ENCODE data around the gene ANKFY1. TPM values are rescaled to one million over a fixed set of nuclear protein-coding genes. Genes with fewer than 3 reads are reported as not detected.
A peak's percentile ranks its signal among the peaks of the same experiment; 100 is the strongest.
"Not testable (repeated sequence)": the region's sequence is repeated elsewhere in the genome, so short reads cannot be mapped to it uniquely, and the experiment has no call there.

The ANKFY1 gene
- total RNA-seq, 2 experiments from 2014 or later: 34.6 to 40.5 TPM

- peaks cover 20% of the 10 kb centered on the region for H3K4me1 Mint-ChIP-seq (ENCODE audit: low read depth)
- no peaks in the 10 kb centered on the region for H3K9me3 Mint-ChIP-seq
- CTCF ChIA-PET: interaction anchor here (0.9 to 1.4 kb wide), 3 partner anchors 10 to 101 kb away, joined by 3 to 7 read pairs (median 4); no protein-coding TSS in a partner anchor
- POLR2A ChIA-PET: interaction anchor here (0.6 kb wide), 2 partner anchors 77 to 289 kb away, joined by 3 to 7 read pairs; no protein-coding TSS in a partner anchor
- H3K4me3 Mint-ChIP-seq: no peak overlapping the region
- no peak for DNase-seq
- intact Hi-C loops (cut with micrococcal nuclease): no loop called here
- no peak overlapping the region for H3K27ac Mint-ChIP-seq
- no peaks in the 10 kb centered on the region for H3K27me3 Mint-ChIP-seq
- H3K36me3 Mint-ChIP-seq: peaks cover 48% of the 10 kb centered on the region
Observed at GRCh38 chr17:4205917-4206316, 57.9 kb downstream of the ANKFY1 start.

- no peaks in the 10 kb centered on the region for H3K9me3 Mint-ChIP-seq
- intact Hi-C loops (cut with micrococcal nuclease): no loop called here
- no peaks in the 10 kb centered on the region for H3K27me3 Mint-ChIP-seq
- ChIA-PET CTCF (interaction anchor here (0.6 to 1.4 kb wide), 4 partner anchors 11 to 106 kb away, joined by 3 to 7 read pairs (median 5); partner anchors contain the start of gene CYB5D2), POLR2A (no interaction called here)
- H3K4me1 Mint-ChIP-seq (ENCODE audit: low read depth): peaks cover 20% of the 10 kb centered on the region
- H3K36me3 Mint-ChIP-seq: peaks cover 44% of the 10 kb centered on the region
- DNase-seq: no peak
- peak overlapping the region; percentile 65 for H3K27ac Mint-ChIP-seq
- H3K4me3 Mint-ChIP-seq: no peak overlapping the region
Observed at GRCh38 chr17:4204710-4205173, 59.0 kb downstream of the ANKFY1 start.

- intact Hi-C loops (cut with micrococcal nuclease): no loop called here
- DNase-seq: no peak
- Mint-ChIP-seq H3K27me3 (no peaks in the 10 kb centered on the region), H3K9me3 (no peaks in the 10 kb centered on the region), H3K4me3 (no peak overlapping the region), H3K4me1 (ENCODE audit: low read depth) (peaks cover 20% of the 10 kb centered on the region), H3K27ac (no peak overlapping the region), H3K36me3 (peaks cover 41% of the 10 kb centered on the region)
- ChIA-PET POLR2A (no interaction called here), CTCF (interaction anchor here (0.6 kb wide), 1 partner anchor 107 kb away, joined by 3 read pairs; no protein-coding TSS in a partner anchor)
Observed at GRCh38 chr17:4204190-4204589, 59.6 kb downstream of the ANKFY1 start.

GRCh38 chr17:4201226-4201625 lies 62.6 kb downstream of the ANKFY1 start:
- POLR2A ChIA-PET: no interaction called here
- intact Hi-C loops (cut with micrococcal nuclease): no loop called here
- peaks cover 14% of the 10 kb centered on the region for H3K4me1 Mint-ChIP-seq (ENCODE audit: low read depth)
- no peak for DNase-seq
- no peaks in the 10 kb centered on the region for H3K27me3 Mint-ChIP-seq
- H3K9me3 Mint-ChIP-seq: no peaks in the 10 kb centered on the region
- H3K27ac Mint-ChIP-seq: no peak overlapping the region
- peaks cover 30% of the 10 kb centered on the region for H3K36me3 Mint-ChIP-seq
- CTCF ChIA-PET: interaction anchor here (0.7 to 4.1 kb wide), 5 partner anchors 15 to 215 kb away, joined by 3 to 21 read pairs (median 17); no protein-coding TSS in a partner anchor
- H3K4me3 Mint-ChIP-seq: no peak overlapping the region

- peak; percentile 45 for DNase-seq
- Mint-ChIP-seq H3K36me3 (peaks cover 30% of the 10 kb centered on the region), H3K4me3 (no peak overlapping the region), H3K4me1 (ENCODE audit: low read depth) (peaks cover 13% of the 10 kb centered on the region), H3K27me3 (no peaks in the 10 kb centered on the region), H3K27ac (no peak overlapping the region), H3K9me3 (no peaks in the 10 kb centered on the region)
- ChIA-PET CTCF (interaction anchor here (0.5 to 4.1 kb wide), 29 partner anchors 9 to 339 kb away, joined by 3 to 21 read pairs (median 4); partner anchors contain the start of genes CYB5D2 and ZZEF1), POLR2A (interaction anchor here (0.7 to 0.8 kb wide), 2 partner anchors 196 to 243 kb away, joined by 3 read pairs; no protein-coding TSS in a partner anchor)
- intact Hi-C loops (cut with micrococcal nuclease): loop anchor here (5.0 kb wide), 1 partner anchor 212 kb away; no protein-coding TSS in a partner anchor
Observed at GRCh38 chr17:4199818-4200402, 63.9 kb downstream of the ANKFY1 start.

- Mint-ChIP-seq H3K36me3 (peaks cover 27% of the 10 kb centered on the region), H3K4me1 (ENCODE audit: low read depth) (peaks cover 5% of the 10 kb centered on the region), H3K27me3 (no peaks in the 10 kb centered on the region), H3K4me3 (no peak overlapping the region), H3K9me3 (no peaks in the 10 kb centered on the region), H3K27ac (no peak overlapping the region)
- intact Hi-C loops (cut with micrococcal nuclease): loop anchor here (5.0 kb wide), 1 partner anchor 213 kb away; no protein-coding TSS in a partner anchor
- POLR2A ChIA-PET: no interaction called here
- CTCF ChIA-PET: interaction anchor here (1.4 kb wide), 1 partner anchor 214 kb away, joined by 3 read pairs; no protein-coding TSS in a partner anchor
- DNase-seq: no peak
Observed at GRCh38 chr17:4198995-4199394, 64.8 kb downstream of the ANKFY1 start.

- H3K4me1 Mint-ChIP-seq (ENCODE audit: low read depth): peaks cover 4% of the 10 kb centered on the region
- ChIA-PET POLR2A (no interaction called here), CTCF (no interaction called here)
- H3K36me3 Mint-ChIP-seq: peaks cover 25% of the 10 kb centered on the region
- no peak overlapping the region for H3K27ac Mint-ChIP-seq
- DNase-seq: no peak
- H3K9me3 Mint-ChIP-seq: no peaks in the 10 kb centered on the region
- H3K27me3 Mint-ChIP-seq: no peaks in the 10 kb centered on the region
- intact Hi-C loops (cut with micrococcal nuclease): loop anchor here (5.0 kb wide), 1 partner anchor 217 kb away; no protein-coding TSS in a partner anchor
- H3K4me3 Mint-ChIP-seq: no peak overlapping the region
Observed at GRCh38 chr17:4195306-4195705, 68.5 kb downstream of the ANKFY1 start.

GRCh38 chr17:4194796-4195195 lies 69.0 kb downstream of the ANKFY1 start:
- Mint-ChIP-seq H3K9me3 (no peaks in the 10 kb centered on the region), H3K4me1 (ENCODE audit: low read depth) (peaks cover 4% of the 10 kb centered on the region), H3K36me3 (peaks cover 25% of the 10 kb centered on the region), H3K27ac (no peak overlapping the region), H3K27me3 (no peaks in the 10 kb centered on the region), H3K4me3 (no peak overlapping the region)
- no peak for DNase-seq
- ChIA-PET POLR2A (no interaction called here), CTCF (no interaction called here)
- intact Hi-C loops (cut with micrococcal nuclease): loop anchor here (5.0 kb wide), 1 partner anchor 218 kb away; no protein-coding TSS in a partner anchor

- ChIA-PET POLR2A (interaction anchor here (0.7 kb wide), 1 partner anchor 22 kb away, joined by 3 read pairs; no protein-coding TSS in a partner anchor), CTCF (interaction anchor here (0.8 kb wide), 1 partner anchor 9 kb away, joined by 3 read pairs; no protein-coding TSS in a partner anchor)
- peaks cover 37% of the 10 kb centered on the region for H3K36me3 Mint-ChIP-seq
- intact Hi-C loops (cut with micrococcal nuclease); H3K4me3 Mint-ChIP-seq; H3K4me1 Mint-ChIP-seq (ENCODE audit: low read depth); H3K27ac Mint-ChIP-seq; H3K9me3 Mint-ChIP-seq; H3K27me3 Mint-ChIP-seq; DNase-seq: not testable (repeated sequence)
Observed at GRCh38 chr17:4190791-4191190, 73.0 kb downstream of the ANKFY1 start.

- H3K27ac Mint-ChIP-seq: peak overlapping the region; percentile 80
- intact Hi-C loops (cut with micrococcal nuclease): no loop called here
- ChIA-PET POLR2A (no interaction called here), CTCF (no interaction called here)
- DNase-seq: no peak
- H3K36me3 Mint-ChIP-seq: peaks cover 24% of the 10 kb centered on the region
- no peak overlapping the region for H3K4me3 Mint-ChIP-seq
- peaks cover 5% of the 10 kb centered on the region for H3K4me1 Mint-ChIP-seq (ENCODE audit: low read depth)
- no peaks in the 10 kb centered on the region for H3K9me3 Mint-ChIP-seq
- no peaks in the 10 kb centered on the region for H3K27me3 Mint-ChIP-seq
Observed at GRCh38 chr17:4189280-4189679, 74.5 kb downstream of the ANKFY1 start.

- no peak overlapping the region for H3K27ac Mint-ChIP-seq
- intact Hi-C loops (cut with micrococcal nuclease): no loop called here
- no peak overlapping the region for H3K4me3 Mint-ChIP-seq
- no peaks in the 10 kb centered on the region for H3K9me3 Mint-ChIP-seq
- H3K4me1 Mint-ChIP-seq (ENCODE audit: low read depth): peaks cover 5% of the 10 kb centered on the region
- no peaks in the 10 kb centered on the region for H3K27me3 Mint-ChIP-seq
- CTCF ChIA-PET: interaction anchor here (0.9 kb wide), 1 partner anchor 15 kb away, joined by 3 read pairs; no protein-coding TSS in a partner anchor
- POLR2A ChIA-PET: no interaction called here
- H3K36me3 Mint-ChIP-seq: peaks cover 34% of the 10 kb centered on the region
- no peak for DNase-seq
Observed at GRCh38 chr17:4188076-4188475, 75.7 kb downstream of the ANKFY1 start.

- Mint-ChIP-seq H3K27ac (no peak overlapping the region), H3K36me3 (peaks cover 40% of the 10 kb centered on the region), H3K4me3 (no peak overlapping the region), H3K27me3 (no peaks in the 10 kb centered on the region), H3K4me1 (ENCODE audit: low read depth) (peaks cover 5% of the 10 kb centered on the region), H3K9me3 (no peaks in the 10 kb centered on the region)
- ChIA-PET POLR2A (interaction anchor here (0.6 kb wide), 1 partner anchor 30 kb away, joined by 3 read pairs; no protein-coding TSS in a partner anchor), CTCF (no interaction called here)
- DNase-seq: no peak
- intact Hi-C loops (cut with micrococcal nuclease): no loop called here
Observed at GRCh38 chr17:4187076-4187475, 76.7 kb downstream of the ANKFY1 start.

Data from activated CD4-positive, alpha-beta memory T cell treated with anti-CD3 and anti-CD28 coated beads for 36 hours (primary cell).